Dermis microvascular lymphatic vessel endothelial cell (primary cell): ENCODE results near the gene PPP4R2. TPM values are rescaled to one million over a fixed set of nuclear protein-coding genes. Genes with fewer than 3 reads are reported as not detected.
"Not testable (repeated sequence)": the region's sequence is repeated elsewhere in the genome, so short reads cannot be mapped to it uniquely, and the experiment has no call there.

ENCODE experiments used
- DNase-seq, 2 donors: peaks; one replicate each; pipeline versions ENCODE4 v3.0.0 to v3.0.0-alpha.2; 2010; ENCODE audit warnings: low read depth in 2 of 2
- total RNA-seq: library from RNA; depleted of rRNA; stranded (reverse); fragments of >200 nt; gene quantifications from 2 replicates; pipeline ENCODE4 v1.2.1, GENCODE V29; 2014

Gene PPP4R2
- total RNA-seq, 1 donor from 2014 or later, result 43.8 TPM

DNA sequence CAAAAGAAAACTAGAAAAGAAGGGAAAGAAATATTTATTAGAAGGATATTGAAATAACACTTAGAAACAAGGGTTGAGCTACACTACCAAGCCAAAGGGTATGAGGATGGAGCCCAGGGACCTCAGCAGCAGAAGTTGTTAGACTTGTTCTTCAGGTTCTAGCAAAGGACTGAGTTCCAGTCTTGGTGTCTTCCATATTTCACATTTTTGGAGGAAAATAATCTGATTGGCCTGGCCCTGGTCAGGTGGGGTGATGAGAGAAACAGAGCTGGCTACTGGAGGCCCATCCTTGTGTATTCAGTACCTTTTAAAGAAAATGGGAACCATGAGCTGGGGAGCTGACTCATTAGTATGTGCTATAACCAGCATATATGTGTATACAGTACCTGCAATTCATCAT is 28.2 kb downstream of the PPP4R2 start:
- DNase-seq, result no peak

DNA sequence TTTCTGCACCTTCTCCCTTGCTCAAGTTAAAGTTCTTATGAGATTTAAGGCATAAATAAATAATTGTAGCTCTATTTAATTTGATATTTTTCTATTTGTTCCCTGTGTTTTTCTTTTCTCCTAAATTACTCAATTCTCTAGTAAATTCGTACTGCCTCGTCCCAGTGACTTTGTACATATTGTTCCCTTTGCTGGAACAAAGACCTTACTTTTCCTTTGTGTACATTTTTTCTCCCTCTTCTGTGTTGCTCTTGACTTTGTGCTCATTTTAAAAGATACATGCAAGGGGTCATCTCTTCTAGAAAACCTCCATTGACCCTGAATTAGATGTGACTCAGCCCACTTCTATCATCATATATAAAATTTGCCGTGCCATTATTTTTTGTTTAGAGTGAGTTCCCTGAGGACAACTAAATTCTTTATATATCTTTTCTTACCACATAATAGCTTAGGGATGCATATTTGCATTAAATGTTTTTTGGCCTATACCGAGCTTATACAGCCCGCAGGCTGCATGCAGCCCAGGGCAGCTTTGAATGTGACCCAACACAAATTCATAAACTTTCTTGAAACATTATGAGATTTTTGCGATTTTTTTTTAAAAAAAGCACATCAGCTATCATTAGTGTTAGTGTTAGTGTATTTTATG is 29.6 kb downstream of the PPP4R2 start:
- no peak for DNase-seq

DNA sequence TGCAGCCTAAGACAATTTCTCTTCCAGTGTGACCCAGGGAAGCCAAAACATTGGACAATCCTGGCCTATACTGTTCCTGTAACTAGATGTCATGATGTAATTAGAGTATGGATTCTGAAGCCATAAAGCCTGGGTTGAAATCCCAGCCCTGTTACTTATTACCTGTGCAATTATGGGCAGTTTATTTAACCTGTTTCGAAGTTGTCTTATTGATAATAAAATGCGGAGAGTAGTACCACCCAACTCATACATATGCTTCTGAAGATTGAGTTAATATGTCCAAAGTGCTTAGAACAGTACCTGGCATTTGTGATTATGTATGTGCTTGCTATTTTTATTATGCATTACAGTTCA is 30.1 kb downstream of the PPP4R2 start:
- DNase-seq, result no peak

DNA sequence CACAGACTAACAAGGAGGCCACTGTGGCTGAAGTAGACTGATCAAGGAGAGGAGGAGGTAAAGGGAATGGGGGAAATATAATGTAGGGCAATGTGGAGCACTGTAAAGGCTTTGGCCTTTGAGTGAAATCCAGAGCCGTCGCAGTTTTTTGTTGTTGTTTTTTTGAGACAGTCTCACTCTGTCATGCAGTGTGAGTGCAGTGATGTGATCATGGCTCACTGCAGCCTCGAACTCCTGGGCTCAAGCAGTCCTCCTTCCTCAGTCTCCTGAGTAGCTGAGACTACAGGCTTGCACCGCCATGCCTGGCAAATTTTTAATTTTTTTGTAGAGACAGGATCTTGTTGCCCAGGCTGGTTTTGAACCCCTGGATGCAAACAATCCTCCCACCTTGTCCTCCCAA is 32.2 kb downstream of the PPP4R2 start:
- DNase-seq, result no peak

DNA sequence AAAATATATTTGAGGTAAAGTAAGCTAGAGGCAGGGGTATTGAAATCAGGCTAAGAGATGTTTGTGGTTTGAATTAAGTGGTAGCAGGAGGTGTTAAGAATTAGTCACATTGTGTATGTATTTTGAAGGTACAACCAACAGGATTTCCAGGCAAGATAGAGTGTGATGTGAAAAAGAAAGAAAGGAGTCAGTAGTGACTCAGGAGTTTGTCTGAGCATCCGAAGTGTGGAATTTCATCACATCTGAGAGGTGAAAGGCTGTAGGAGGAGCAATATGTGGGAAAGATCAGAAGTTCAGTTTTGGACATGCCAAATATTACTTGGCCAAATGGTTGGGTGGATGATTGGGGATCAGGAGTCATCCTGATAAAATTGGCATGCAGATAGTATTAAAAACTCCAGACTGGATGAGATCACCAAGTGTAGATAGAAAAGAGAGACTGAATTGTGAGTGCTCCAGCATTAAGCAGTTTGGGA is 32.7 kb downstream of the PPP4R2 start:
- DNase-seq, result peak in 1 of 2 donors; percentile 29

DNA sequence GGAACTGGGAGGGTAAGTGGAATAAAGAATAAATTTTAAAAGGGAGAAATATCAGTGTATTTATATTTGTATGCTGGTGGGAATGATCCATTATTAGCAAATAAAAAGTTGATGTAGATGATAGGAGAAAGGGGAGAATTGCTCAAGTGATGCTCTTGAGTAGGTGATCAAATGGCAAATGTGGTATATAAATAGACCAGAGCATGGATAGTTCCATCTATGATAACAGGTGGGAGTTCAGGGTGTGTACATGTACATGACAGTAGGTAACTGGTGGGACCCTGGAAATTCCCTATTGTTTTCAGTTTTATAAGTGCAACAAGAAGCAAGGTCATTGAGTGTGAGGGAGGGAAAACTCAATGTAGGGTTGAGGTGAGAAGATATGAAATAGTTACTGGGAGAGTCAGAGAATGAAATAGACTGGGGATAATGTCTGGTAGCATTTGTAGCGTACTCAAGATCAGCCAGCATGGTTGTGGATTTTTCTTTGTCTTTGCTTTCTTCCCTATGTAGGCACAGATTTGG is 33.5 kb downstream of the PPP4R2 start:
- DNase-seq, result no peak

DNA sequence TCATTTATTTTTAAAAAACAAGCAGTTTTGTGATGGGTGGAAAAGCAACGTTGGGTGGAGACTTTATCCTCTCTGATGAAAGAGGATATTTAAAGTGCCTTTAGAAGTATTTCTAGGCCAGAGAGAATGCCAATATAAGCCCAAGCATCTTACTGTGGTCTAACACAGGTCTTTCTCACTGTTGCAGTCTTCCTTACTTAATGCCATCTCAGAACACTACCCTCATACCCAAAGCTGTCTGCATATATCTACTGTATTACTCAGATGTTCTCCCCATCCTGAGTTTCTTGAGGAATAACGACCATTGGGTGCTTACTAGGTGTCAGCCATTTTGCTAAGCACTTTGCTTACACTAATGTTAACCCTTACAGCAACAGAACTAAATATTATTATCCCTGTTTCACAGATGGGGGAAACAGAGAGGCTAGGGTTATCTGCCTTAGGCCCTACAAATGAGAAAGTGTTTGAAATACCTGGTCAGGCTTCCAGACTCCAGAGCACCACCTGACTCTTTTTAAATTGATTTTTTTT is 35.0 kb downstream of the PPP4R2 start:
- DNase-seq, result no peak

DNA sequence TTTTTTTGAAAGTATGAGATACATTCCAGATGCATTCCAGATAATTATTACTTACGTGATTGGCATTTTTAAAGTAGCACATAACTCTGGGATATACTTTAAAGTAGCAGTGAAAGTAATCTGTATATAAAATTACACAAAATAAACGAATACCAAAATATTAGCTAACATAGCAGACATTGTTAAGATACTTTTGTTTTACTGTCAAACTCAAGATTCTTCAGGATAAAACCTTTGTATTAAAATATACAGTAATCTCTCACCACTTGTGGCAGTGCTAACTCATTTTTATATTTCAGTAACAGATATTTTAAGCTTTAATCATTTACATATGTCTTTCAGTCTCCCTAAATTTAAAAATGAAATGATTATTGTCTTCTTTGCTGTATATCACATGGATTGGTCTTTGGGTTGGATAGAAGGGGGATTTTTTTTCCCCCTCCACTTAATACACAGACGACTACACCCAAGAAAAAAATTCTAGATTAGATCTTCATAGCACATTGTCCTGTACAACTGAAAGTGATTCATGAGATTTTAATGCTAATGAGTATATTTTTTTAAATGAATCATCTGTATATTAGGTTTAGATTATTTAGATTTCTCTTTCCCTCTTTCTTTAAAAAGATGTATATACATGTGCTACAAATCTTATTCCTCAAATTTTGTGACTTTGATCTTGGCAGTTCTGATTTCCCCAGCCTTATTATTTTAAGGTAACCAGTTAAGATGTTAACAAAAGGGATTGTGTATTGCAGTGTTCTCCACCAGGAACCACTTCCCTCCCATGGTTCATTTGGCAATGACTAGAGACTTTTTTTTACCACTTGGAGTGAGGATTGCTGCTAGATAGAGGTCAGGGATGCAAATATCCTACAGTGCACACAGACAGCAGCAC is 40.3 kb downstream of the PPP4R2 start:
- DNase-seq, result peak in 1 of 2 donors; percentile 17

DNA sequence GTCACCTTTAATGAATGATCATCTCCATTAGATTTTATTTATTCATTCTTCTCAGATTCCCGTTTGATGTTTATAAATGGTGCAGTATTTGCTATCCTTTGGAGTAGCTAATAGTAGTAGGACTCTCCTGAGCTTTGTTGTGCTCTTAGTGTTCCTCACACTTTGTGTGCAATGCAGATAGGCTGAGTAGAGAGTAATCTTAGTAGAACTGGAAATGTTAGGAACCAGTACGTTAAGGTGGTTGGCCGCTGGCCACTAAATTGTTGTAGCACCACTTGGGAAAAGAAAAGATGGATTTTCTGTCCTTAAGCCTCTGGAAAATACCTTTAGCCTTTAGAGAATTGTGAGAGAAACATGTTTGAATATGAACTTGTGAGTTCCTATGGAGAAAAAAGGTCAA is 44.9 kb downstream of the PPP4R2 start:
- no peak for DNase-seq

DNA sequence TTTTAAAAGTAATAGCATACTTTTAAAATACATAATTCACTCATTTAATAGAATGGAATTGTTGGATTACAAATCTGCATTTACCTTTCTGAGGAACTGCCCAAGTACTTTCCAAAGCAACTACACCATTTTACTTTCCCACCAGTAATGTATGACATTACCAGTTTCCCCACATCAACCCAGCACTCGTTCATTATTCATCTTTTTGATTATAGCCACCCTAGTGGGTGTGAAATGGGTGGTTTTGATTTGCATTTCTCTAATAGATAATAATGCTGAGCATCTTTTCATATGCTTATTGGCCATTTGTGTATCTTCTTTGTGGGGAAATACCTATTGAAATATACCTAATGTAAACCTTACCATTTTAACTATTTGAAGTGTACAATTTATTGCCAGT is 46.8 kb downstream of the PPP4R2 start:
- DNase-seq, result no peak

DNA sequence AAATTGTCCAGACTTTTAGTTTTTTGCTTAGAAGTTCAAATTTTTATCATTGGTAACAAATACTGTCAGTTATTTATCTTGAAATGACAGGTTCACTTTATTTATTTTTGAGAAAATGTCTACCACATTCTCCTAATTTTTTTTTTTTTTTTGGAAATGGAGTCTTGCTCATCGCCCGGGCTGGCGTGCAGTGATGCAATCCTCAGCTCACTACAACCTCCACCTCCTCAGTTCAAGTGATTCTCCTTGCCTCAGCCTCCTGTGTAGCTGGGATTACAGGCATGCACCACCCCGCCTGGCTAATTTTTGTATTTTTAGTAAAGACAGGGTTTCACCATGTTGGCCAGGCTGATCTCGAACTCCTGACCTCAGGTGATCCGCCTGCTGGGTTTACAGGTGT is 48.8 kb downstream of the PPP4R2 start:
- DNase-seq, result no peak

DNA sequence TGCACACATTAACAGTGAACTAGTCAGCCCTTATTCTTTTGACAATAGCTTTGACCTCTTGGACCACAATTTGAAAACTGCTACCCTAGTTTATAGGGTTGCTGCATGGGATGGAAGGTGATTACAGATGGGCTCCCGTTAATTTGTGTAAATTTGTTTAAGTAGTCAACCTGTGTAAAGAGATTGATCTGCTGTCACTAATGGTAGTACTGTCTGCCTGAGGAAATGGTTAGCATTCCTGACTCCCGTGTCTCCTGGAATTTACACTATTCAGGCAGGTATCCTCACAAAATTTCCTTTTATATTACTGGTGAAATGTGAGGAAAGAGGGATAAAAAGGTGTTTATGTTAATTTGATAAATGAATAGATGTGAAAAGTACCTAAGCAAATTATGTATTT is 49.6 kb downstream of the PPP4R2 start:
- peak in 1 of 2 donors; percentile 12 for DNase-seq

DNA sequence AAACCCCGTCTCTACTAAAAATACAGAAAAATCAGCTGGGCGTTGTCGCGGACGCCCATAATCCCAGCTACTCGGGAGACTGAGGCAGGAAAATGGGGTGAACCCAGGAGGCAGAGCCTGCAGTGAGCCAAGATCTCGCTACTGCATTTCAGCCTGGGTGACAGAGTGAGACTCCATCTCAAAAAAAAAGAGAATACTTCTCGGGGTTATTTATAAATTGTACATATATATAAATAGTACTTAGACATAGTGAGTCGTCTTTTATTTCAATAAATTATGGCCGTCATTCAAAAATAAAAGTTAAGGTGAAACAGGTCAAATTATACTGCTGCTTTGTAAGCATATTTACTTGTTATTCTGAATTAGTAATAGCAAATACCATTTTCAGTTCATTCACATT is 52.7 kb downstream of the PPP4R2 start:
- no peak for DNase-seq

DNA sequence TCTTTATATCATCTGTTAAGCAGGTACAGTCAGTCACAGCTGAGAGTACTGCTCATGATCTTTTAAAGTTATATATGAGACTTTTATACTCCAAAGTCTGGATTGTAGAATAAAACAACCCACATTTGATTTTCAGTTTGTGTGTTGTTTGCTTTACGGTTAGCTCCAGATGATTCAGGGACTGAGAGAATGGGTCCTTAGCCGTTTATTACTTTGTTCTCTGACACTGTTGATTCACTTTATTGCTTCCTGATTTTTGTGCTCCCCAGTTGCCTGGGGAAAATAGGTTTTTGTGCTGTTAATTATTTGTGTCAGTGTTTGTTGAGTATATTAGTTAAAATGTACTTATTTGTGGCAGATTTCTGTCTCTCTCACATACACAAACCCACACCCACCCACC is 56.2 kb downstream of the PPP4R2 start:
- DNase-seq, result peak; percentile 10 to 59

DNA sequence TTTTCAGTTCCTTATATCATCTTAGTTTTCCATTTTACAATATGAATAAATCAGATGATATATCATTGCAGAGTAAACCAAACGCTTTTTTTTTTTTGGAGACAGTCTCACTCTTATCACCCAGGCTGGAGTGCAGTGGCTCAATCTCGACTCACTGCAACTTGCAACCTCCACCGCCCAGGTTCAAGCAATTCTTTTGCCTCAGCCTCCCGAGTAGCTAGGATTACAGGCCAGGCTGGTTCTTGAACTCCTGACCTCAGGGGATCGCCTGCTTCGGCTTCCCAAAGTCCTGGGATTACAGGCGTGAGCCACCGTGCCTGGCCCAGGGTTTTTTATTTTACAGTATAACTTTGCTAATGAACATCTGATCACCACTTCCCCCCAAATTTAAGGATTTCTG is 59.0 kb downstream of the PPP4R2 start:
- no peak for DNase-seq

DNA sequence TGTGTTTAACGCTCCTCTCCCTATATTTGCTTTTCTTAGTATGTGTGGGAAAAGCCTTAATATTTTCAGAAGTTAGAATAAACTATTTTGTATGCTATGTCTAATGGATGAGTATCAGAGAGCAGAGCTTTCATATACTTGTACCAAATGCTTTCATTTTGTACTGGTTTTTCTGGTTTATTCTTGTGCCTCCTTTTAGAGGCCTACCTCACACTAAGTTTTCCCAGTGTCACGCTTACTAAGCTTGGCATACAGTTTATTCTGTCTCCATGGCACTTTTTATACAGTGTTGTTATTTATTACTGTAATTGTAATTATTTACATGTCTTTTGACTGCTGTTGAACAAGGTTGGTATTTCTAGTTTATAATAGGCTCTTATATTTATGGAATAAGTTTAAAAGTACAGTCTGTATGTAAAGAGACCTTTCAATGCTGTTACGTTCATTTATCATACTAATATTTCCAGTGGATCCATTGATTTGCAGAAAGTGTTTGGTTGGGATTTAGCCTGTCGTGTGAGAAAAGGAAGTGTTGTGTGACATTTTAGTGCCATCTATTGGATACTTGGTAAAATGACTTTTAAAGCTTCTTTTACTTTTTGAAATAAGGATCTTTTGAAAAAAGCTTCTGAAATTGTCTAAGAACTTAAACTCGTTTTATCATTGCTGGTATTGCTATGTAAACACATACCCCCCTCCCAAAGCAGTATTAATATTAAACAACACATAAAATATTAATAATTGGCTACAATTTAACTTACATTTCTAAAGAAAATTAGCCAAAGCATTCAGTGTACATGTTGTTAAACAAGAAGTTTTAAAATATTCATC is 59.6 kb downstream of the PPP4R2 start:
- DNase-seq, result peak; percentile 50 to 68

DNA sequence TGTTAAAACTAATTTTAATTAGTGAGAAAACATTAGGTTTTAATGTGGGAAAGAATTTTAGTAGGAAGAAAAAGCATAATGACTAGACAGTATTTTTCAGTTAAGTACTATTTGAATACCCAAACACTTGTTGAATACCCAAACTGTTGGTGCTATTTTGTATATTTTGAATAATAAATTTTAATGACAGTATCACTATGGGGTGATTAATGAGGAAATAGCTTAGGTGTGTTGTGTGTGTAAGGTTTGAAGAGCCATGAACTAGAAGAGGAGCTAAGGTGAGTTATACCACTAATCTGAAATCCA is 60.2 kb downstream of the PPP4R2 start:
- DNase-seq, result no peak

DNA sequence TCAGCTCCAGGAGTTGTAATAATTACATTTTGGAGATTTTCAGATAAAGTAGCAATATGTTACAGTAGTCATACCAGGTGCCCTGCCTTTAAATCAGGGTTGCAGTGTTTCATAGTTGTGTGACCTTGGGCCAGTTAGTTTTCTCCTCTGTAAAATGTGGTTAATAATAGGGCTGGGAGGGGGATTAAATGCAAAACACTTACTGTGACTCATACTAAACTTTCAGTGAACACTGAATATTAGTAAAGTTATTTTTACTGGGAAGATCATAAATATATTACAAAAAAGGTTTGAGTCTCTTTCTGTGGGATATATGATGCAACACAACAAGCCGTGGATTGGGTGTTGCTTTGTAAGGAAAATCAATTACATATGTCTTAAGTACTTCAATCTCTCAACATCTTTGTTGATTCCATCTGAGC is 63.7 kb downstream of the PPP4R2 start:
- no peak for DNase-seq

DNA sequence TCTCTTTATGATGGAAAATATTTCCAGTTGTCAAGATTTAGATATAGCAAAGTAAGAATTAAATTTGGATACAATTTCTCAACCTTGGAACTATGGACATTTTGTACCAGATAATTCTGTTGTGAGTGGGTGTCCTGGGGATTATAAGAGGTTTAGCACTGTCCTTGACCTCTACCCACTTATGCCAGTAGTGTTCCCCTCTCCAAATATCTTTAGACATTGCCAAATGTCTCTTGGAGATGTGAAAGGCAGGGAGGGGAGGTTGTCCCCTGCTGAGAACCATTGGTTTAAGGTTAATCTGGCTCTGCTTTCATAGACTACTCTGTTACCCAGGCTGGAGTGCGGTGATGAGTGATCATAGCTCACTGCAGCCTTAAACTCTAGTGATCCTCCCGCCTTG is 64.8 kb downstream of the PPP4R2 start, which contains the start of gene EBLN2:
TSS of gene EBLN2 (plus strand) at position 244 of the 400 bp plus-strand sequence. CDS start 423 bp downstream, outside the sequence.
- DNase-seq, result no peak

DNA sequence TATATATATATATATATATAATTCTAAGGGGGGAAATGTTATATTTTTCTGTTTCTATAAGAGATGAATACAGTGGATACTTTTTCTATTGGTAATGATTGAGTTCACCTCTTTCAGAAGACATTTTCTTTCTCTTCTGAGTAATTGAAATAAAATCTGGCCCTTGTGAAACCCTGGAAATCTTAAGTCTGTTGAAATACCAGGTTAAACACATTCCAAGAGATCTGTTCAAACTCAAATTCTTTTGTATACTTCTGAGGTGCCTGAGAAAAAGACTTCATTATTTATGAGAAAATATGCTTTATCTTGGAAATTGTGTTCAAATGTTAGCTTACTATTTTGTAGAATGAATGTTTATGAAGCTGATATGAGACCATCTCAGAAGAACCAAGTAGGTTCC is 69.6 kb downstream of the PPP4R2 start:
- not testable (repeated sequence) for DNase-seq

DNA sequence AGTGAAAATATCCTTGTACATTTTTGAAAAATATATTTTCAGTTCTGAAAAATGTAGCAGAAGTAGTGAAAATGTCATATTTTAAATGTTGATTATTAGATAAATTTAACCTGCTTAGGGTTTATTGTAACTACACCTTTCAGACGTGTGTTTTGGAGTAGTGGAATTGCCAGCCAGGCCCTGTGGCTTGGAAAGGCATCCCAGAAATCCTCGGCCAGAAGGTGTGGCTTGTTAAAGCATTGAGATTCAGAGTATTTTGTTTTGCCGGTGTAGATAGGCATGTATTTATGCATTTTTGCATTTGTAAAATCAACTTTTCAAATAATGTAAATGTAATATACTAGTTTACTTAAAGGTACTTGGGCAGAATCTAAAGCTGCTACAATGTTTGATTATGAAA is 71.8 kb downstream of the PPP4R2 start:
- no peak for DNase-seq

DNA sequence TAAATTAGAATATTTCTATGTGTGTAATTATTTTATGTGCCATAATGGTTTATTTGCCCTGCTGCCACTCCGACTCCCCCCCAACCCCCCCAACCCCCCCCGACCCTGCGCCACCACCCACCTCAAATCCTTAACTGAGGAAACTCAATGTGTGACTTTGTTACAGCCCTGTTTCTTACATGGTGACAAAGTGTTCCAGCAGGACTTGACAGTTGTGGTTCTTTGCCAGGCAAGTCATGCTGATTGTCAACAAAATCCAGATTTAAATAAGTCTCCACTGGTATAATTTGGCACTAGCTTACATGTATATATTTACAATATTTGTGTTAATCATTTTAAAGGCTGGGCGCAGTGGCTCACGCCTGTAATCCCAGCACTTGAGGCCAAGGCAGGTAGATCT is 72.6 kb downstream of the PPP4R2 start:
- DNase-seq, result no peak
